Prostate gland (tissue), 2 donors: ENCODE results near the gene IFNA1. TPM values are rescaled to one million over a fixed set of nuclear protein-coding genes. Genes with fewer than 3 reads are reported as not detected.

Source experiments
- DNase-seq: peaks from one replicate; pipeline ENCODE4 v3.0.0-alpha.2; 2019; ENCODE audit warnings: low spot score
- H3K27ac ChIP-seq, 2 donors: fragments of 200-600 bp; sonication (generic); 2 replicates each; pipeline ENCODE4 v1.5.1; 2017 to 2019
- H3K27me3 ChIP-seq: fragments of 200-600 bp; sonication (generic); replicated peaks from 2 replicates; pipeline ENCODE4 v1.5.1; 2019; ENCODE audit not compliant: insufficient read depth
- H3K36me3 ChIP-seq, 2 donors: fragments of 200-600 bp; sonication (generic); 1 replicate in 1 of 2; 2 replicates in 1 of 2; pipeline versions ENCODE4 v1.5.1 to v1.8.1; 2017 to 2019
- H3K4me1 ChIP-seq: fragments of 200-600 bp; sonication (generic); replicated peaks from 2 replicates; pipeline ENCODE4 v1.5.1; 2019
- H3K4me3 ChIP-seq, 2 donors: fragments of 200-600 bp; sonication (generic); 2 replicates each; pipeline ENCODE4 v1.5.1; 2017 to 2019
- H3K9me3 ChIP-seq: fragments of 200-600 bp; sonication (generic); 2 replicates; pipeline ENCODE4 v1.5.1; 2017
- POLR2A ChIP-seq: fragments of 450-650 bp; IDR thresholded peaks from one replicate; pipeline ENCODE4 v1.6.1; 2016; ENCODE audit warnings: antibody characterized with exemption, mild to moderate bottlenecking
- POLR2AphosphoS5 ChIP-seq: sonication (generic); formaldehyde crosslinking; IDR thresholded peaks from one replicate; pipeline ENCODE4 v1.6.1; 2017; ENCODE audit warnings: antibody characterized with exemption
- WGBS: methylation state at CpG from one replicate; pipeline ENCODE4 v1.1.5; 2018; 5-methylcytosine and 5-hydroxymethylcytosine counted together
- intact Hi-C: fragments of 100-400 bp; cut with DNase I; formaldehyde crosslinking; loops from one replicate; pipeline ENCODE4 v1.14.2; 2022
- total RNA-seq, 2 donors: library from RNA; depleted of rRNA; stranded (reverse); fragments of >200 nt; gene quantifications; one replicate each; pipeline ENCODE4 v1.1.0, GENCODE V29; 2016
- TF ChIP-seq, protein P1 (sequence below), 4 experiments: fragments of 200-600 bp in 2 of 4; fragments of 450-650 bp in 2 of 4; sonication (generic) in 2 of 4; IDR thresholded peaks; 1 replicate in 3 of 4; 2 replicates in 1 of 4; pipeline ENCODE4 v1.5.1; 2016 to 2019; ENCODE audit warnings: antibody characterized with exemption in 4 of 4, mild to moderate bottlenecking in 2 of 4, moderate library complexity in 2 of 4

Gene IFNA1
- total RNA-seq, 2 donors from 2014 or later: not detected

DNA sequence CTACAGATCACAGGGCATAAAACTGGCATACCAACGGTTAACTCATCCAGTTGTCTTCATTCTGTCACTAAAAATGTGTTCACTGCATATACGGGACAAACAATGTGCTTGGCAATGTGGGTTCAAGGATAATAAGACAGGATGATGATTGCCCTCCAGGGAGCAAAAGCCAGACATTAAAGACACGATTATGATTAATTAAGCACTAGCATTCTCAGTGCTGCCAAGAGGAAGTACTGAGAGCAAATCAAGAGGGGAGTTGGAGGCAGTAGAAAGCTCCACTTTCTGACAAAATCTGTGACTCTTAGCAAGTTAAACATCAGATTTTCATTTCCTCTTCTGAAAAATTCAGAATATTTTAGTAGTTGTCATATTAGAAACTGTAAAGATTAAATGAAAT, 40.3 kb upstream of the IFNA1 start:
- TF ChIP-seq, protein P1, sequence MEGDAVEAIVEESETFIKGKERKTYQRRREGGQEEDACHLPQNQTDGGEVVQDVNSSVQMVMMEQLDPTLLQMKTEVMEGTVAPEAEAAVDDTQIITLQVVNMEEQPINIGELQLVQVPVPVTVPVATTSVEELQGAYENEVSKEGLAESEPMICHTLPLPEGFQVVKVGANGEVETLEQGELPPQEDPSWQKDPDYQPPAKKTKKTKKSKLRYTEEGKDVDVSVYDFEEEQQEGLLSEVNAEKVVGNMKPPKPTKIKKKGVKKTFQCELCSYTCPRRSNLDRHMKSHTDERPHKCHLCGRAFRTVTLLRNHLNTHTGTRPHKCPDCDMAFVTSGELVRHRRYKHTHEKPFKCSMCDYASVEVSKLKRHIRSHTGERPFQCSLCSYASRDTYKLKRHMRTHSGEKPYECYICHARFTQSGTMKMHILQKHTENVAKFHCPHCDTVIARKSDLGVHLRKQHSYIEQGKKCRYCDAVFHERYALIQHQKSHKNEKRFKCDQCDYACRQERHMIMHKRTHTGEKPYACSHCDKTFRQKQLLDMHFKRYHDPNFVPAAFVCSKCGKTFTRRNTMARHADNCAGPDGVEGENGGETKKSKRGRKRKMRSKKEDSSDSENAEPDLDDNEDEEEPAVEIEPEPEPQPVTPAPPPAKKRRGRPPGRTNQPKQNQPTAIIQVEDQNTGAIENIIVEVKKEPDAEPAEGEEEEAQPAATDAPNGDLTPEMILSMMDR (IDR thresholded peaks at IDR 0.05): no peak
- WGBS: 19% methylated on average over 3 of the region's 3 CpGs
- Histone ChIP-seq H3K9me3 (no peaks in the 10 kb centered on the region), H3K27me3 (peaks cover 6% of the 10 kb centered on the region), H3K27ac (no peak overlapping the region), H3K4me3 (no peak overlapping the region), H3K36me3 (no peaks in the 10 kb centered on the region), H3K4me1 (no peaks in the 10 kb centered on the region)
- intact Hi-C loops: loop anchor here (5.0 kb wide), 1 partner anchor 83 kb away; no protein-coding TSS in a partner anchor
- DNase-seq: no peak

GRCh38 chr9:21402386-21403251, 37.6 kb upstream of the IFNA1 start:
- Histone ChIP-seq H3K27me3 (peaks cover 6% of the 10 kb centered on the region), H3K36me3 (no peaks in the 10 kb centered on the region), H3K9me3 (no peaks in the 10 kb centered on the region), H3K4me1 (no peaks in the 10 kb centered on the region), H3K4me3 (peak overlapping the region; percentile 7 to 11), H3K27ac (no peak overlapping the region)
- TF ChIP-seq POLR2AphosphoS5 (no peak), POLR2A (no peak)
- TF ChIP-seq, protein P1 (IDR thresholded peaks at IDR 0.05): no peak
- no peak for DNase-seq
- intact Hi-C loops: no loop called here
- WGBS: 3% methylated on average over 53 of the region's 53 CpGs

- H3K9me3 ChIP-seq: no peaks in the 10 kb centered on the region
- 37% methylated on average over 3 of the region's 3 CpGs for WGBS
- no peak overlapping the region for H3K27ac ChIP-seq
- H3K36me3 ChIP-seq: no peaks in the 10 kb centered on the region
- H3K4me3 ChIP-seq: no peak overlapping the region
- peaks cover 6% of the 10 kb centered on the region for H3K27me3 ChIP-seq
- H3K4me1 ChIP-seq: no peaks in the 10 kb centered on the region
- DNase-seq: no peak
- TF ChIP-seq, protein P1 (IDR thresholded peaks at IDR 0.05): no peak
- TF ChIP-seq POLR2A (no peak), POLR2AphosphoS5 (no peak)
- intact Hi-C loops: no loop called here
Observed at GRCh38 chr9:21404146-21404545, 36.1 kb upstream of the IFNA1 start.

- no peak for DNase-seq
- TF ChIP-seq POLR2AphosphoS5: no peak
- TF ChIP-seq POLR2A: no peak
- TF ChIP-seq, protein P1 (IDR thresholded peaks at IDR 0.05): no peak
- Histone ChIP-seq H3K27me3 (no peaks in the 10 kb centered on the region), H3K9me3 (no peaks in the 10 kb centered on the region), H3K4me1 (no peaks in the 10 kb centered on the region), H3K27ac (no peak within 1 kb of the TSS), H3K36me3 (no peaks in the 10 kb centered on the region), H3K4me3 (no peak within 1 kb of the TSS)
- intact Hi-C loops: no loop called here
- 84% methylated on average over 1 of the region's 1 CpG for WGBS
Observed at GRCh38 chr9:21408817-21409216, 31.4 kb upstream of the IFNA1 start, which contains the start of gene IFNA8. TSS of gene IFNA8 (plus strand) at chr9:21409117. CDS start at chr9:21409177, 60 bp downstream.

- no peak for TF ChIP-seq POLR2AphosphoS5
- TF ChIP-seq POLR2A: no peak
- TF ChIP-seq, protein P1 (IDR thresholded peaks at IDR 0.05): no peak
- no peak for DNase-seq
- H3K9me3 ChIP-seq: no peaks in the 10 kb centered on the region
- intact Hi-C loops: no loop called here
- no peaks in the 10 kb centered on the region for H3K4me1 ChIP-seq
- no peaks in the 10 kb centered on the region for H3K36me3 ChIP-seq
- no peak overlapping the region for H3K27ac ChIP-seq
- H3K4me3 ChIP-seq: no peak overlapping the region
- H3K27me3 ChIP-seq: no peaks in the 10 kb centered on the region
Observed at GRCh38 chr9:21412107-21412506, 28.1 kb upstream of the IFNA1 start.
